NB4 (cell line): ENCODE results near the gene ANKRD39.

Source experiments
- CTCF ChIP-seq: IDR thresholded peaks from one replicate; pipeline ENCODE4 v1.5.1; 2012; ENCODE audit warnings: low read depth, low read length
- POLR2A ChIP-seq: IDR thresholded peaks from 2 replicates; pipeline ENCODE4 v1.6.1; 2011; ENCODE audit warnings: mild to moderate bottlenecking; ENCODE audit not compliant: insufficient read length; ENCODE audit errors: extremely low read depth

GRCh38 chr2:96883306-96883705 lies 25.5 kb upstream of the ANKRD39 start:
- TF ChIP-seq CTCF (no peak), POLR2A (no peak)
